Psoas muscle (tissue), 8 donors: Measurements from ENCODE around the gene RIPOR2. TPM values are rescaled to one million over a fixed set of nuclear protein-coding genes. Genes with fewer than 3 reads are reported as not detected.
A peak's percentile ranks its signal among the peaks of the same experiment; 100 is the strongest.

Experiments
- ATAC-seq, 4 donors: fragments of 200-7000 bp; cut with Tn5 transposase; one replicate each; pipeline ENCODE4 v1.9.1; 2020; ENCODE audit warnings: moderate library complexity in 3 of 4, mild to moderate bottlenecking in 2 of 4
- DNase-seq, 2 donors: peaks; one replicate each; pipeline ENCODE4 v3.0.0-alpha.2; 2020
- H3K27ac ChIP-seq: fragments of 200-600 bp; one replicate; pipeline ENCODE4 v1.8.0; 2022
- H3K27me3 ChIP-seq, 3 donors: fragments of 200-600 bp in 1 of 3; one replicate each; pipeline versions ENCODE4 v1.6.1 to v1.8.0; 2013 to 2022; ENCODE audit warnings: low read length in 2 of 3, mild to moderate bottlenecking in 2 of 3, moderate library complexity in 1 of 3; ENCODE audit not compliant: insufficient read depth in 3 of 3
- H3K36me3 ChIP-seq, 2 donors: fragments of 200-600 bp in 1 of 2; one replicate each; pipeline versions ENCODE4 v1.6.1 to v1.8.0; 2013 to 2022; ENCODE audit warnings: low read depth in 1 of 2, mild to moderate bottlenecking in 1 of 2, moderate library complexity in 1 of 2; ENCODE audit not compliant: insufficient read depth in 1 of 2
- H3K4me1 ChIP-seq: fragments of 200-600 bp; one replicate; pipeline ENCODE4 v1.8.0; 2022
- H3K4me3 ChIP-seq: fragments of 200-600 bp; one replicate; pipeline ENCODE4 v1.8.0; 2022; ENCODE audit warnings: mild to moderate bottlenecking
- H3K9me3 ChIP-seq: fragments of 200-600 bp; one replicate; pipeline ENCODE4 v1.8.0; 2022
- WGBS, 3 donors: extraction: QIAGEN DNeasy Blood & Tissue Kit; methylation state at CpG; one replicate each; pipeline versions ENCODE4 v1.1.6 to v1.1.7; 2013; 5-methylcytosine and 5-hydroxymethylcytosine counted together
- intact Hi-C, 2 donors: fragments of 100-400 bp; cut with DNase I; formaldehyde crosslinking; loops; one replicate each; pipeline versions ENCODE4 v1.11.0 to v1.14.2; 2022
- polyA plus RNA-seq, 3 donors: library from polyadenylated mRNA; stranded (reverse); fragments of 200-250 nt; gene quantifications; one replicate each; pipeline ENCODE4 v1.2.3, GENCODE V29; 2013
- total RNA-seq, 4 donors: library from RNA; stranded (reverse); fragmentation: NEBNext Ultra II Directional in 2 of 4; extraction: Animal tissue kit (Norgen Biotek cat#: 25700) in 2 of 4; gene quantifications; one replicate each; pipeline versions ENCODE4 v1.2.1 to v1.2.4, GENCODE V29; 2021 to 2023
- TF ChIP-seq, protein P1 (sequence below): fragments of 200-600 bp; IDR thresholded peaks from one replicate; pipeline ENCODE4 v1.8.0; 2022; ENCODE audit warnings: antibody characterized with exemption
- donor health status: healthy with polysubstance abuse.
- donor health status: DM: no; HTN: no; CAD: no; lungs with moderate emphysema.
- donor health status: Bipolar disorder and iron deficiency.
- donor health status: healthy.
- donor health status: DM: yes; HTN: yes; CAD: no.
- donor health status: DM: no; HTN: no; CAD: no.
- donor health status: DM: no; HTN: no; CAD: no.
- donor health status: DM: yes; HTN: yes; CAD: no.

Gene RIPOR2
- total and polyA plus RNA-seq, 7 donors, result 1.3 to 13.2 (median 7.1) TPM

DNA sequence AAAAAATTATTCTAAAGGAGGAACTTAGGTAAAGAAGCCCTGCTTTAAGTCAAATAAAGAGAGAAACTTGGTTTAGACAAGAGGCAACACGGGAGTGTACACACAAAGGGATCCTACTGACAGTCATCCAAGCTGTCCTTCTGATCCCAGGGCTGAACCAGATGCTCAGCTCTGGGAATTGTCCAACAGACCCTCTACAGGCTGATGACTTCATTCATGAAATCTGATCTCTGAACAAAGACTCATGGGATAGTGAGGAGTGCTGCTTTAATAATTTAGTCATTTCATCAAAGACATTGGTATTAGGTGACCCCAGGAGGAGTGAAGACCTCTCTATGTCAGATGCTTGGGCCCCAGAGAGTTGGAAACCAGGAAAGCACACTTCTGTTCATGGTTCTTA is 71.4 kb downstream of the RIPOR2 start:
- Histone ChIP-seq H3K27me3 (no peaks in the 10 kb centered on the region), H3K27ac (no peak overlapping the region), H3K9me3 (no peaks in the 10 kb centered on the region), H3K4me1 (no peaks in the 10 kb centered on the region), H3K36me3 (peaks cover 4 to 73% of the 10 kb centered on the region in 2 donors), H3K4me3 (no peak overlapping the region)
- TF ChIP-seq, protein P1, sequence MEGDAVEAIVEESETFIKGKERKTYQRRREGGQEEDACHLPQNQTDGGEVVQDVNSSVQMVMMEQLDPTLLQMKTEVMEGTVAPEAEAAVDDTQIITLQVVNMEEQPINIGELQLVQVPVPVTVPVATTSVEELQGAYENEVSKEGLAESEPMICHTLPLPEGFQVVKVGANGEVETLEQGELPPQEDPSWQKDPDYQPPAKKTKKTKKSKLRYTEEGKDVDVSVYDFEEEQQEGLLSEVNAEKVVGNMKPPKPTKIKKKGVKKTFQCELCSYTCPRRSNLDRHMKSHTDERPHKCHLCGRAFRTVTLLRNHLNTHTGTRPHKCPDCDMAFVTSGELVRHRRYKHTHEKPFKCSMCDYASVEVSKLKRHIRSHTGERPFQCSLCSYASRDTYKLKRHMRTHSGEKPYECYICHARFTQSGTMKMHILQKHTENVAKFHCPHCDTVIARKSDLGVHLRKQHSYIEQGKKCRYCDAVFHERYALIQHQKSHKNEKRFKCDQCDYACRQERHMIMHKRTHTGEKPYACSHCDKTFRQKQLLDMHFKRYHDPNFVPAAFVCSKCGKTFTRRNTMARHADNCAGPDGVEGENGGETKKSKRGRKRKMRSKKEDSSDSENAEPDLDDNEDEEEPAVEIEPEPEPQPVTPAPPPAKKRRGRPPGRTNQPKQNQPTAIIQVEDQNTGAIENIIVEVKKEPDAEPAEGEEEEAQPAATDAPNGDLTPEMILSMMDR, result no peak
- intact Hi-C loops, result no loop called here
- ATAC-seq (peak in 1 of 4 donors; percentile 47), DNase-seq (no peak)
- WGBS, 3 donors, result 30 to 44% (median 35%) methylated on average over 1 of the region's 1 CpG

DNA sequence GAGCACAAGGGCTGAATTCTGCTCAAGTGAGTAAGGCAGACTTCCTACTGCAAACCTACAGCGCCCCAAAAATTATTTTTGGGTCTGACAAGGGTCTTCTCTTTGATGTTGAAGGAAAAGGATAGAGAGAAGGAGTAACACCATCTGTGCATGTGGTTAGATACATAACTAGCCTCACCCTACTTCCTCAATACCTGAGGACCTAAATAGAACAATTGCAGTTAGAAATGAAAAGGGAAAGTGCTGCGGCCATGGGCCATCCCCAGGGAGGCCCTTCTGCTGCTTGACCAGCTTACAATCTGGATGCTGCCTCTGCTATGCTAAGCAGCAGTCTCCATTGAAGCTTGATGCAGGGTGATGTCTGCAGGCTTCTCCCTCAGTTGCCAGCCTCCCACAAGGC is 73.8 kb downstream of the RIPOR2 start:
- H3K4me3 ChIP-seq, result no peak overlapping the region
- H3K4me1 ChIP-seq, result no peaks in the 10 kb centered on the region
- no peak for DNase-seq
- whole genome bisulfite sequencing, 3 donors, result 83 to 95% (median 91%) methylated on average over 2 of the region's 2 CpGs
- peaks cover 6 to 71% of the 10 kb centered on the region in 2 donors for H3K36me3 ChIP-seq
- TF ChIP-seq, protein P1, result no peak
- no peak overlapping the region for H3K27ac ChIP-seq
- H3K9me3 ChIP-seq, result no peaks in the 10 kb centered on the region
- H3K27me3 ChIP-seq, result no peaks in the 10 kb centered on the region
- intact Hi-C loops, result no loop called here
- ATAC-seq, result no peak

DNA sequence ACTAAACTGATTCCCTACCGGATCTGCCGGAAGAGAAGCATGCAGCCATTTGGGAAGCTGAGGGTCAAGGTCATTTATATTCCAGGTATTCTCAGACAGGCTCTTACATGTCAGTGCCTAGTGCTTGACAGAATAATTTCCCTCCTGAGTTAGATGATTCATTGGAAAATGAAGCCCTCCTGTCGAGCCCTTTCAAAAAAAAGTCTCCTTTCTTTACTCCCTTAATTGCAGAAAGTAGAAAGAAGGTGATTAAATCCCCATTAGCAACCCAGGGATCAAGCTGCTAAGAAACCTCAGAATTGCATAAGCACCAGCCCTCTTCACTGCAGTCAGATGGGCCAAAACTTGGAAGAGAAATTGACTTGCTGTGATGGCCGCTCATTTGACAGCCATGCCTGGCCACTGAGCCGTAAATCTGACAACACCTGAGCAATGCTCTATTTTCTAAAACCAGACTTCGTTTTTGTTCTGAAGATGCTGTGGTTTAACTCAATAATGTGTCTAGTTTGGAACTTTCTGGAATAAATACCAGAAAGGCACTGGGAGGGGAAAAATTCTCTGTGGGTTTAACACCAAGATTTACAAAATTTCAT is 76.1 kb downstream of the RIPOR2 start:
- H3K27me3 ChIP-seq, result no peaks in the 10 kb centered on the region
- peaks cover 6 to 66% of the 10 kb centered on the region in 2 donors for H3K36me3 ChIP-seq
- DNase-seq (no peak), ATAC-seq (no peak)
- 72 to 76% (median 72%) methylated on average over 6 of the region's 6 CpGs for WGBS, 3 donors
- TF ChIP-seq, protein P1, result no peak
- no peak overlapping the region for H3K27ac ChIP-seq
- no peaks in the 10 kb centered on the region for H3K4me1 ChIP-seq
- intact Hi-C loops, result loop anchor here (2.0 to 5.0 kb wide), 4 partner anchors 73 to 213 kb away; no protein-coding TSS in a partner anchor
- H3K9me3 ChIP-seq, result no peaks in the 10 kb centered on the region
- no peak overlapping the region for H3K4me3 ChIP-seq

DNA sequence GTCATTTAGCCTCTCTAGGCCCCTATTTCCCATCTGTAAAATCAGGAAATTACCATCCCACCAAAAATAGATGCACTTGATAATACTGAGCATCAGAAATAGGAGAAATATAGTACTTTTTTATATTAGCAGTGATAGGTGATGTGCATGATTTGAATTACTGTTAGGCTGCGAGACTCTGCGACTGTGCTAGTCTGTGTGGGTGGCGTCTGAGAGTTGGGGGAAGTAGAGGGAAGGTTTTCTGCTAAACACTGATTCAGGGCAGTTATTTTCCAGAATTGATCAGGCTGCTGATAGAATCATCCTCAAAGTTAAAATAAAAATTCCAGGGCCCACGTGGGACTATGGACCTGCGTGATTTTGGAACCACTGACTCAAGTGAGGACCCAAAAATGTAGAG is 76.6 kb downstream of the RIPOR2 start:
- H3K9me3 ChIP-seq, result no peaks in the 10 kb centered on the region
- TF ChIP-seq, protein P1, result no peak
- DNase-seq (no peak), ATAC-seq (no peak)
- no peaks in the 10 kb centered on the region for H3K27me3 ChIP-seq
- WGBS, 3 donors, result 89 to 93% (median 93%) methylated on average over 5 of the region's 5 CpGs
- H3K4me3 ChIP-seq, result no peak overlapping the region
- H3K36me3 ChIP-seq, result peaks cover 6 to 62% of the 10 kb centered on the region in 2 donors
- H3K27ac ChIP-seq, result no peak overlapping the region
- no peaks in the 10 kb centered on the region for H3K4me1 ChIP-seq
- intact Hi-C loops, result loop anchor here (2.0 to 5.0 kb wide), 4 partner anchors 73 to 213 kb away; no protein-coding TSS in a partner anchor
